H1 (cell line): ENCODE data around the gene TEAD1. TPM values are rescaled to one million over a fixed set of nuclear protein-coding genes. Genes with fewer than 3 reads are reported as not detected.

Experiments
- CHD7 ChIP-seq: fragments of 300-600 bp; sonication (generic); IDR thresholded peaks from 2 replicates; pipeline ENCODE4 v1.7.1; 2012; ENCODE audit warnings: low read length, moderate library complexity, mild to moderate bottlenecking, inconsistent platforms; ENCODE audit not compliant: insufficient replicate concordance
- CTCF ChIP-seq, 3 experiments: IDR thresholded peaks; 1 replicate in 2 of 3; 2 replicates in 1 of 3; pipeline versions ENCODE4 v1.5.1 to v1.6.1; 2011; ENCODE audit warnings: low read length in 3 of 3, mild to moderate bottlenecking in 3 of 3, inconsistent platforms in 2 of 3, low read depth in 1 of 3, moderate library complexity in 1 of 3; ENCODE audit not compliant: insufficient read depth in 1 of 3; ENCODE audit errors: control extremely low read depth in 1 of 3
- E2F6 ChIP-seq: IDR thresholded peaks from 2 replicates; pipeline ENCODE4 v1.6.1; 2012; ENCODE audit warnings: inconsistent platforms
- JUN ChIP-seq: IDR thresholded peaks from 2 replicates; pipeline ENCODE4 v1.6.1; 2011; ENCODE audit warnings: low read depth, mild to moderate bottlenecking, improper control_type of control experiment, low read length
- KDM5A ChIP-seq: fragments of 200-600 bp; IDR thresholded peaks from 2 replicates; pipeline ENCODE4 v1.7.1; 2012; ENCODE audit warnings: mild to moderate bottlenecking, low read length, inconsistent platforms, mixed read lengths
- NANOG ChIP-seq: IDR thresholded peaks from 2 replicates; pipeline ENCODE4 v1.6.1; 2011; ENCODE audit warnings: low read length, low read depth, mild to moderate bottlenecking, inconsistent platforms; ENCODE audit not compliant: insufficient read depth, poor library complexity, severe bottlenecking
- SIRT6 ChIP-seq: IDR thresholded peaks from one replicate; pipeline ENCODE4 v1.7.1; 2012; ENCODE audit warnings: low read length, inconsistent platforms
- SIX5 ChIP-seq: IDR thresholded peaks from 2 replicates; pipeline ENCODE4 v1.6.1; 2011; ENCODE audit warnings: mild to moderate bottlenecking, low read depth, low read length
- TEAD4 ChIP-seq: IDR thresholded peaks from 2 replicates; pipeline ENCODE4 v1.6.1; 2012; ENCODE audit warnings: low read depth, low read length, inconsistent platforms, mixed read lengths
- polyA plus RNA-seq, 7 experiments: library from polyadenylated mRNA; depleted of rRNA in 3 of 7; stranded (reverse) in 5 of 7; unstranded in 2 of 7; fragments of >200 nt in 5 of 7; fragments of 200-250 nt in 2 of 7; gene quantifications; 1 replicate in 5 of 7; 2 replicates in 1 of 7; 4 replicates in 1 of 7; pipeline versions ENCODE4 v1.2.1 to v1.2.3, GENCODE V29; 2011 to 2013; ENCODE audit warnings: missing spikeins in 2 of 7, mixed read lengths in 2 of 7
- total RNA-seq: library from RNA; stranded (reverse); fragmentation: NEBNext Ultra II Directional; extraction: Animal tissue kit (Norgen Biotek cat#: 25700); gene quantifications from 2 replicates; pipeline ENCODE4 v1.2.1, GENCODE V29; 2021

TEAD1 gene
- total and polyA plus RNA-seq, 2 of the 8 experiments (the other 6 are each of a cell fraction or from before 2014, with no cell fraction given), result 15.6 to 67.4 TPM

GRCh38 chr11:12624595-12624994 lies 49.6 kb upstream of the TEAD1 start (continued):
- TF ChIP-seq CHD7 (no peak), CTCF (IDR thresholded peaks at IDR 0.05; ENCODE audit: control extremely low read depth in 1 of 3, insufficient read depth in 1 of 3, low read depth in 1 of 3, low read length in 3 of 3) (no peak), E2F6 (no peak), SIRT6 (no peak), JUN (no peak), NANOG (no peak), SIX5 (no peak), KDM5A (no peak), TEAD4 (no peak)
